ENCODE measurements around the gene GPBP1. TPM values are rescaled to one million over a fixed set of nuclear protein-coding genes. Genes with fewer than 3 reads are reported as not detected.

The GPBP1 gene
- total and polyA plus RNA-seq, 9 of the 15 experiments (the other 6 are each of a cell fraction or from before 2014, with no cell fraction given), result 31.0 to 109 (median 68.4) TPM

- no peaks in the 10 kb centered on the region for H3K9me3 ChIP-seq (replicated peaks; ENCODE audit: control insufficient read depth, insufficient read depth, low read depth, low read length)
- H3K4me3 ChIP-seq, result no peak overlapping the region
- ATAC-seq (no peak), DNase-seq (ENCODE audit: extremely low read depth in 1 of 4, low spot score in 3 of 4) (no peak), FAIRE-seq (no peak)
- no peaks in the 10 kb centered on the region for H3K27me3 ChIP-seq (ENCODE audit: control insufficient read depth in 2 of 2, insufficient read depth in 2 of 2, low read length in 2 of 2)
- no peaks in the 10 kb centered on the region for H4K20me1 ChIP-seq (replicated peaks; ENCODE audit: control insufficient read depth, insufficient read depth, low read length)
- TF ChIP-seq CSDE1 (IDR thresholded peaks at IDR 0.05) (no peak), HMG20A (CRISPR knock-in tag; conservative IDR thresholded peaks at IDR 0.05) (no peak), FOXA1 (IDR thresholded peaks at IDR 0.05; ENCODE audit: borderline replicate concordance) (no peak), SP1 (CRISPR knock-in tag; IDR thresholded peaks at IDR 0.05) (no peak), BRCA1 (IDR thresholded peaks at IDR 0.05) (no peak), BRCA1 (CRISPR knock-in tag; IDR thresholded peaks at IDR 0.05) (no peak), ZNF282 (CRISPR knock-in tag; IDR thresholded peaks at IDR 0.05) (no peak), PYGO2 (tag; IDR thresholded peaks at IDR 0.05) (no peak), WHSC1 (IDR thresholded peaks at IDR 0.05; ENCODE audit: low read length) (no peak), ZNF512 (tag; IDR thresholded peaks at IDR 0.05) (no peak), PHB2 (IDR thresholded peaks at IDR 0.05; ENCODE audit: low read depth) (no peak), RAD21 (CRISPR knock-in tag; conservative IDR thresholded peaks at IDR 0.05 in 1 of 2, IDR thresholded peaks at IDR 0.05 in 1 of 2) (no peak), ETV1 (tag; conservative IDR thresholded peaks at IDR 0.05; ENCODE audit: low read depth) (no peak), SRF (CRISPR knock-in tag; IDR thresholded peaks at IDR 0.05) (no peak), FOXM1 (IDR thresholded peaks at IDR 0.05; ENCODE audit: low read depth) (no peak), FOXM1 (CRISPR knock-in tag; IDR thresholded peaks at IDR 0.05; ENCODE audit: low read depth) (no peak)
- peaks cover 55% of the 10 kb centered on the region for H3K79me2 ChIP-seq (ENCODE audit: control insufficient read depth, insufficient read depth, low read length)
- no TSS peak for BruUV-seq (replicated peaks)
- H2AFZ ChIP-seq (ENCODE audit: low read depth, low read length), result no peak overlapping the region
- H3K4me1 ChIP-seq (replicated peaks in 1 of 2; ENCODE audit: control insufficient read depth in 2 of 2, insufficient read depth in 2 of 2, low read length in 2 of 2), result no peaks in the 10 kb centered on the region
- H3K4me2 ChIP-seq (ENCODE audit: insufficient read depth, low read length), result no peak overlapping the region
- H3K9me1 ChIP-seq (ENCODE audit: control insufficient read depth, insufficient read depth, low read length), result no peaks in the 10 kb centered on the region
- 100% methylated on average over 2 of the region's 4 CpGs for WGBS (ENCODE audit: insufficient coverage, low coverage, missing lambda C conversion rate)
- intact Hi-C loops (cut with micrococcal nuclease), result no loop called here
- in situ Hi-C loops (cut with MboI), result loop anchor here (5.0 kb wide), 1 partner anchor 327 kb away; no protein-coding TSS in a partner anchor
- H3K27ac ChIP-seq (ENCODE audit: extremely low read depth, low read depth, low read length), result no peak overlapping the region
- POLR2A ChIA-PET, result no interaction called here
- CTCF ChIA-PET (ENCODE audit: low intra/inter-chr PET ratio), result no interaction called here
- peaks cover 57% of the 10 kb centered on the region for H3K36me3 ChIP-seq (ENCODE audit: control insufficient read depth, insufficient read depth, low read length)
- H3K9ac ChIP-seq (ENCODE audit: insufficient read depth in 1 of 2, low read depth in 2 of 2, low read length in 2 of 2), result no peak overlapping the region
Observed at GRCh38 chr5:57229313-57229712, 55.5 kb downstream of the GPBP1 start.
